HuH-7.5 (cell line): ENCODE measurements around the gene TGM6.

Experiments used
- DNase-seq: peaks from one replicate; pipeline ENCODE4 v3.0.0; 2011; ENCODE audit warnings: low spot score

Gene TGM6

DNA sequence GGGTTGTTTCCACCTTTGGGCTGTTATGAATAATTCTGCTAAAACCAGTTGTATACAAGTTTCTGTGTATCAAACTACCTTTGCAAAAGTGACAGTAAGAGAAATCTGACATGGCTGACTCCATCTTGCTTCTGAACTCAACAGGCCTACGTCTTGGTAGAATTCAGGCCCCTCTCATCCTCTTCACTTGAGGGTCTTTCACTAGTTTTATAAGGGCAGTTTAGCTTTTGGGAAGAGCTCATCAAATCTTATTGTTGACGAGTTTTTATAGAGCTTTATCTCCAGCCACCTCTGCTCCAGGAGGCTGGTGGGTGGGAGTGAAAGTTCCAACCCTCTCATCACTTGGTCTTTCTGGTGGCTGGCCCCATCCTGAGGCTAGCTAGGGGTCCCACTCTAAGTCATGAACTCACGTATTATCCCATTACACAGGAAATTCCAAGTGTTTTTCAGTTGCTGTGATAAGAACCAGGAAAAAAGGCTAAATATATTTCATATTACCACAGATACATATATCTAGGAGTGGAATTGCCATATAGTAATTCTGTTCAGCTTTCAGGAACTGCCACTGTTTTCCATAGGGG is 78.3 kb downstream of the TGM6 start:
- no peak for DNase-seq

DNA sequence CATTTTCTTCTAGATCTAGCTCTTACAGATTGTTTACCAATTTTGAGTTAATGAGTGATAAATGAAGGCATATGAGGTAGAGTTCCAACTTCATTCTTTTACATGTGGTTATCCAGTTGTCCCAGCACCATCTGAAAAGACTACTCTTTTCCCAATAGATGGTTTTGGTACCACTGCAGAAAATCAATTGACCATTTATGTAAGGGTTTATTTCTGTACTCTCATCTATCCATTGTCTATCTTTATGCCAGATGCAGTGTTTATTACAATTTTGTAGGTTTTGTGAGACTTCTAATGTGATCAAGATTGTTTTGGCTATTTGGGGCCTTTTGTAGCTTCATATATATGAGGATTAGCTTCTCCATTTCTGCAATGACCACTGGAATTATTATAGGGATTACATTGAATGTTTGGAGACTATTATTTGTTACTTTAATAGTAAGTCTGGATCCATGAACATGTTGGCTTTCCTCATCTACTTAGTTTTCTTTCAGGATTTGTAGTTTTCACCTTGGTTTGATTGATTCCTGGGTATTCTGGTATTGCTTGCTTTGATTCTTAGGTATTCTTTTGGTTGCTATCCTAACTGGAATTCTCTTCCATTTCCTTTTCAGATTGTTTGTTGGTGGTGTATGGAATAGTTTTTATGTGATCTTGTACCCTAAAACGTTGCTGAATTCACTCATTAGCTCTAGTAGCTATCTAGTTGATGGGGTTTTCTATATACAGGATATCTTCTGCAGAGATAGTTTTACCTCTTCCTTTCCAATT is 79.5 kb downstream of the TGM6 start:
- DNase-seq, result no peak

DNA sequence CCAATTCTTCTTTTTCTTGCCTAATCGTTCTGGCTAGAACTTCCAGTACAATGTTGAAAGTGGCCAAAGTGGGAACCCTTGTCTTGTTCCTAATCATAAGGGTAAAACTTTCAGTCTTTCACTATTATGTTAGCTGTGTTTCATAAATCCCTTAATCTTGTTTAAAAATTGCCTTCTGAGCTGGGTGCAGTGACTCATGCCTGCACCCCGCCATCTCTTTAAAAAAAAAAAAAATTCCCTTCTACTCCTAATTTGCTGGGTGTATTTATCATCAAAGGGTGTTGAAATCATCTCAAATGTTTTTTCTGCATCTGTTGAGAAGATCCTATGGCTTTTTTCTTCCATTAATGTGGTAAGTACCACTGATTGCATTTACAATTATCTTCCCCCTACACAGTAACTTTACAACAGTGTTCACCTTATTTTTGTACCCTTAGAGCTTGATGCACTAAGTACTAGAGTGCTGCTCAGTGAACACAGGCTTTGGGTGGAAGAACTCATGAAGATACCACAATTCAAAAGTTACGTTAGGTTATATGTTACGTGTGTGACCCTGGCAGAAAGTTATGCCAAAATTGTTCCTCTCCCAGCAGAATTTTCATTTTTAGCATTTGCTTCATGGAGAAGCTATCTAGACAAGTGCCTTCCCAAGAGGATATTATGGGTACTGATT is 80.2 kb downstream of the TGM6 start:
- DNase-seq, result no peak

DNA sequence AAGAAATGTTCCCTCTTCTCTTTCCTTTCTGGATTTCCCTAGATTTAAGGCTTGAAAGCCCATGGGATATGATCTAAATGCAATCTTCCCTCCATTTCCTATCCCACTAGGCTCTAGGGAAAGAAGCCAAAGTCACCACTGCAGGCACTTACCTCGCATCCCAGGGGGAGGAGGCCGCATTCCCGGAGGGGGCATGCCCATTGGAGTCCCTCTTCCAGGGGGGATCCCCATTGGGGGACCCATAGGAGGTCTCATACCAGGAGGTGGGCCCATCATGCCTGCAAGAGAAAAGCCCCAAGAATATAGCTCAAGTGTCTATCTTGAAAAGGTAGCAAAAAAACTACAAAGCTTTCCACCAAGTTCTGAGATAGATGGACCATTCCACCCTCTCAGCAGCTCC is 81.8 kb downstream of the TGM6 start:
- DNase-seq, result no peak

DNA sequence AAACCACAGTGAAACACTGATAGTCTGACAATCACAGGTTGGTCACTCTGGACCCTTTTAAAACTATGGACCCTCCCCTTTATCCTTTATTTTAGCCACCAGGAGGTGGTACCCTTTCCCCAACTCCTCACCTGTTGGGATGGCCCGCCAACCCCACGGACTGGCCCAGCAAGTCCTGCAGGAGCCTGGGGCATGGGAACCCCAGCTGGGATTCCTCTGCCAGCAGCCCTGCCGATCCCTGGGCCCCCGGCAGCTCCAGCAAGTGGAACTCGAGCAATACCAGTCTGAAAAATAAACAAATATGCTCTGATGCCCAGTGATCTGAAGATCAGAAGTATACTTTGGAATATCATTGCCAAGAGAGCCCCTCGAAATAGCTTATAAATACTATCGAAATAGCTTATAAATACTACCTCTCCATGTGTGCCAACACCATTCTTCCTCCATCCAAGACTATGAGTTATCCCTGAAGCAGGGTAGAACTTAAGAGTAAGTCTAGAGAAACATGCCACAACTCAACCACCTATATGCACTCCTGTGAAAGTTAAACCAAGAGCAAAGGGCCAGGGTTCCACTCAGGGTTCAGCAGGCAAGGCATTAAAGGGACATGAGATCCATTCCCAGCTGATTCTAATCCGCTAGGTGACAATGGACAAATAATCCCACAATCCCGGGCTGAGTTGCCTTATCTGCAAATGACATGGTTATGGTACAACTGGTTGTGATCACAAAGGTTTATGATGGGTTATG is 83.1 kb downstream of the TGM6 start:
- DNase-seq, result no peak

DNA sequence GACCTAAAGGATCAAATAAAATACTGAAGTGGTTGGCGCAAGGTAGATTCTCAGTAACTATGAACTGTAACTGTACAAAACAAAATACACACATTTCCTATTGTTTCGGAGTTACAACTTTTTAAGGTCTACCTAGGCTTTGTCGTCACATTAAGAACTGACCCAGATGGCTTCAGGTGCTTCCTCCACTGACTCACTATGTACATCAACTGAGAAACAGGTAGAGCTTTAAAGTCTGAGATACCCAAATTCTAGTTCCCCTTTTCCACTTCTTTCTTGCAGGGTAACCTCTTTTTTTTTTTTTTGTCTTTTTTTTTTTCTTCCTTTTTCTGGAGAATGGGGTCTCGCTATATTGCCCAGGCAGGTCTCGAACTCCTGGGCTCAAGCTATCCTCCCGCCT is 84.4 kb downstream of the TGM6 start:
- DNase-seq, result no peak

DNA sequence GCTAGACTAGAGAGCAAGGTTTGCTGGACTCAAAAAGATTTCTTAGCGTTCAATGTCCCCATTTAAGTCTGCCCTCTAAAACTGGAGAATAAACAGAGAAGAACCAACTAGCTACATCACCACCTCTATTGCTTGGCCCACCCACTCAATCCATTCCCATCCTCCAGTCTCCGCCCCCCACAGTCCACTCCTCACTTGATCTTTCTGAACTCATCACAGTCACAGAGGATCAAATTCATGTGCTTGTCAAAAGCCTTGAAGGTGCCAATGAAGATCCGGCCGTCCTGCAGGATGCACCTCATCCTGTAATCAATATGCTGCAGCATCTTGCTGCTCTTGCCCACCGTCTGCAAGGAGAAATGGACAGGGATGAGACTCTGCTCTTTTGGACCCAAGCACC is 86.7 kb downstream of the TGM6 start:
- DNase-seq, result no peak

DNA sequence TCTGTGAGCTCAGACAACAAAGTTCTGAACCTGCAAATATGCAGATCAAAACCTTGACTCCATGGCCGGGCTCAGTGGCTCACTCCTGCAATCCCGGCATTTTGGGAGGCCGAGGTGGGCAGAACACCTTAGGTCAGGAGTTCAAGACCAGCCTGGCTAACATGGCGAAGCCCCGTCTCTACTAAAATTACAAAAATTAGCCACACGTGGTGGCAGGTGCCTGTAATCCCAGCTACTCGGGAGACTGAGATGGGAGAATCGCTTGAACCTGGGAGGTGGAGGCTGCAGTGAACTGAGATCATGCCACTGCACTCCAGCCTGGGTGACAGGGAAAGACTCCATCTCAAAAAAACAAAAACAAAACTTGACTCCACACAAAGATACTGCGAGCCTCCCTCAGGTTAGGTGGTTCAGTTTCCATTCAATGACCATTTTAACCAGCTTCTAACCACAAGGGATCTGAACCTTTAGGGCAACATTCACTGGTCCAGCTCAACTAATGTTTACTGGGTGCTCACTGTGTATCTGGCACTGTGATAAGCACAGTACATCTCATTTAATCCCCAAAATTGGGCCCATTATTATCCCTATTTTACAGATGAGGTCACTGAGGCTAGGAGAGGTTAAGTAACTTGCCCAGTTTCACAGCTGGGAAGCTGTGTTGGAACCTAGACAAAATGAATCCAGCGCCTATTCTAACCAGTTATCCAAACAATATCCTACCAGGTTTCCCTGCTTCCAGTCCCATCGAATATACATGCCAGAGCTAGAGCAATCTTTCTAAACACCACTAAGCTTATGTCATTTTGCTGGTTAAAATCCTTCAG is 88.1 kb downstream of the TGM6 start:
- no peak for DNase-seq

DNA sequence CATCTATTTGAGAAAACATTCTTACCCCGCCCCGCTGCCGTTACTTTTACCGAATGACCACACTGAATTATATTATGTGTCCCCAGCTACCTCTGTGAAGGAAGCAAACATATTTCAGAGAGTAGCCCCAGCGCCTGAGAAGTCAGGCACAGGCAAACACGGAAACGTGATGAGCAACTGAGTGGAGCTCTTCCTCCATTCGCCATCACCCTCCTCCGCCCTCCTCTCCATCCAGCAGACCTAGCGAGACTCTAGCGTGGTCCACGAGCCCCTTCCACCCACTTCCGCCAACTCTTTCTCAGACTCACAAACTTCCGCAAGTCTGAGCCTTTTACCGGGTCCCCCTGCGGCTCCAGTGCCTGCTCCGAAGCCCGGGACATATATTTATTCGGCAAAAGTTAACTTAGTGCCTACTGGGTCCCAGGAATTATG is 89.3 kb downstream of the TGM6 start:
- DNase-seq, result peak; percentile 59

DNA sequence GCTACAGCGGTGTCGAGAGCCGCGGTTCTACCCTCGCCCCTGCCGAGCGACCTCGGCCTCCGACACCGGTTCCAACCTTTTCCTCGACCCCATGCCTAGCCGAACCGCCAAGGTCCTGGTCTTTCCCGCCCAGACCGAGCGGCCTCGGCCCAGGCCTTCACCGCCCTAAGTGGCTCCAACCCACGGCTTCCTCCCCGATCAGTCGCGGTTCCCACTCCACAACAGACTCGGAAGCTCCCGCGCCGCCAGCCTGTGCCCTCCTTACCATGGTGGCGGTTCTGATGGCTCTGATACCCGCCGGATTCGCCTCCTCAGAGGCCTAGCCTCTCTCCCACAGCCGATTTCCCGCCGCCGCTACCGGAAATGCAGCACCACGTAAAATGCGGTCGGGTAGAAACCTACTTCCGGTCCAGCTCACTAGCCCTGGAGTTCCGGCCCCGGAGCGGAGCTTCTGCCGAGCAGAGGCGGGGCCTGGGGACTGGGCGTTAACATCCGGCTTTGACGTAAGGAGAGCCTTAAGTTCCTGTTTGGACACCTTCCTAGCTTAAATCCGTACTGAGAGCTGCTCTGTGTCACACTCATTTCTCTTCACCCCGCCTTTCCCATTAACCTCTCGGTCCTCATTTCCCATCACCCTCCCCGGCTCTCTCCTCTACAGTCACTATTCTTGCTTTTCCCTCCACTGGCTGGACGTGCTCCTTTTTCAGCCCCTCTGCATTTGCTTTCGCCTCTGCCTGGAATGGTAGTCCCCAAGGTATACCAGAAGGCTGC is 89.9 kb downstream of the TGM6 start, which contains the start of gene SNRPB:
TSS of gene SNRPB (minus strand) at position 367 of the 771 bp plus-strand sequence. CDS start at position 268, 99 bp downstream.
- DNase-seq, result peak; percentile 92

DNA sequence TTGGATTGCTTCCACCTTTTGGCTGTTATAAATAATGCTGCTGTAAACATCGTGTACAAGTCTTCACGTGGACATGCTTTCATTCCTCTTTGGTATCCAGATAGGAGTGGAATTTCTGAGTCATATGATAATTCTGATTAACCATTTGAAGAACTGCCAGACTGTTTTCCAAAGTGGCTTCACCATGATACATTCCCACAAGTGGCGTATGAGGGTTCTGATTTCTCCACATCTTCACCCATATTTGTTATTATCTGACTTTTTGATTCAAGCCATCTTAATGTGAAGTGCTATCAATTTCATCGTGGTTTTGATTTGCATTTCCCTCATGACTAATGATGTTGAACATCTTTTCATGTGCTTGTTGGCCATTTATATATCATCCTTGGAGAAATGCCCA is 92.8 kb downstream of the TGM6 start:
- DNase-seq, result no peak

DNA sequence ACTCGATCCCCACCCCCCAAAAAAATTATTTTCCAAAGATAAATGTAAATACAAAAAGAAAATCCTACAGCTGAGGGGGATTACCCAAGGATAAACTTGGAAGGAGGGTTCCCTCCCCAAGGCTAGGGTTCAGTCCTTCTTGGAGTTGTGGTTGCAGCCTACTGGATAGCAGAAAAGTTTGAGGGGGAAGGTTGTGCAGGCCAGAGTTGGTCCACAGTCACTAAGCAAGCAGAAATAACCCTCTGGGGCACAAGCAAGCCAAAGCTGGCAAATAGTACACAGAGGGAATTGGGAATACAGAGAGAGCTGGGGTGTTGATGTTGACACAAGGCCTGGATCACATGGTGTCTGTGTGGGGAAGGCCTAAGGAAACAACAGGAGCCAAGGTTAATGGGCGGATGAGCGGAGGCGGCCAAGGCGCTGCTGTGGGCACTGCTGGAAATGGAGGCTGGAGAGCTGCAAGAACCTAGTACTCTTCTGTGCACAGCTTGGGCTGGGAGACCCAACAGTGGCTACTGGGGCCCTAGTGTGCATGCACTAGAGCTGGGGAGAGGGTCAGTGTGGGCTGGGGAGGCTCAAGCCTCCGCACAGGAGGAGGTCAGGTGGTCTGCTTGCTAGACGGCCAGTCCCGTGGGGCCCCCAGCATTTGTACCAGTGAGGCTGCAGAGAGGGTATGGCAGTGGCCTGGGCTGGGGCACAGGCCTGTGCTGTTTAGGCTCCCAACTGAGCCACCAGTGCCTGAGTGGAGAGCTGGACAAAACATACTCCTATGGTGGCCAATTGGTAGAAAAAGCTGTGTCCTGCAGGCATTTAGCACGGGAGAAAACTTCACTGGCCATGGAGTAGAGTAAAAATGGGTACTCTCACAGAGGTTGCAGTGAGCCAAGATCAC is 95.4 kb downstream of the TGM6 start:
- no peak for DNase-seq

DNA sequence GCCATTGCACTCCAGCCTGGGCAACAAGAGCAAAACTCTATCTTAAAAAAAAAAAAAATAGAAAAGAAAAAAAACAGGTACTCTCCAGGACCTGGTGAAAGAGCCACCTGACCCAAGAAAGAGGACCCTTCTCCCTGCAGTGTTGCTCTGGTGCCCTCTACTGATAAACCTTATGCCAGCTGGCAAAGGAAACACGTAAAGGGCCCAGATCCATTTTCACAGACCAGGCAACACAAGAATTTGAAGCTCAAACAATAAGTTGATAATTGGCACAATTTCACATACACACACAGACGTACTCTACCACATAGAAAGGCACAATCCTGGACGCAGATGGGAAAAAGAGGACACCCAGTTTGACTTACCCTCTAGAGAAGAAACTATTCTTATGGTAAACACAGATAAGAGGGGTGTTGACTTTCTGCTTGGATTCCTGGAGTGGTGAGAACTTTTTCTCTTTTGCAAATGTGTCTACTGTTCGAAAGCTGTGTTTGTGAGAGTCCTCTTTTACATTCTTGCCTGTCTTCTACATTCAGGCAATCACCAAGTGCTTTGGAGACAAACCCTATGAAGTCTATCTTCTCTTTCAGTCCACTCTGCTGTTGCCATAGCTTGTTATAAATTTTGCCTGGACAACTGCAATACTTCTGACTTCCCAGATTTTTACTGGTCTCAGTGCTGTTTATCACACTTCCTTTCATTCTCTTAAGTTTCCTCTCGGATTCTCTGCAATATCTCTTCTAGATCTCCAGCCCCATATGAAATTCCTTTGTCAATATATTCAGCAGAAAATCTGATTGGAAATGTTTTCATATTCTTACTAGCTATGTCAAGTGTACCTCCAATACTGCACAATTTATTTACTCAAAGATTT is 96.3 kb downstream of the TGM6 start:
- DNase-seq, result no peak

DNA sequence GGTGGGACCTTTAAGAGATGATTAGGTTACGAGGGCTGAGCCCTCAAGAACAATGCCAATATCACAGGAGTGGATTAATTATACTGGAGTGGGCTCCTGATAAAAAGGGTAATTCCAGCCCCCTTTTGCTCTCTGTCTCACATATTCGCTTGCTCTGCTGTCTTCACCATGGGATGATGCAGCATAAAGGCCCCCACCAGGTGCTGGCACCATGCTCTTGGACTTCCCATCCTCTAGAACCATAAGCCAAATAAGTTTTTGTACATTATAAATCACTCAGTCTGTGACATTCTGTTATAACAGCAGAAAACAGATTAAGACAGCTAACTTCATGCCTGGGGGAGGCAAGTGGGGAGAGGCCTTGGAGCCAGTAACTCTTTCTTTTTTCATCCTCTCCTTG is 99.7 kb downstream of the TGM6 start:
- DNase-seq, result no peak
